H4 (cell line): Measurements from ENCODE around the gene MAGEB16. TPM values are rescaled to one million over a fixed set of nuclear protein-coding genes. Genes with fewer than 3 reads are reported as not detected.

Experiments
- DNase-seq: peaks from one replicate; pipeline ENCODE4 v3.0.0-alpha.2; 2015; ENCODE audit warnings: low spot score
- total RNA-seq: library from RNA; depleted of rRNA; stranded (reverse); fragments of >200 nt; shearing (Covaris generic); gene quantifications from 2 replicates; pipeline ENCODE4 v1.2.3, GENCODE V29; 2014; rRNA removed

The MAGEB16 gene
- total RNA-seq: 0.06 and 0.18 TPM in 2 replicates

DNA sequence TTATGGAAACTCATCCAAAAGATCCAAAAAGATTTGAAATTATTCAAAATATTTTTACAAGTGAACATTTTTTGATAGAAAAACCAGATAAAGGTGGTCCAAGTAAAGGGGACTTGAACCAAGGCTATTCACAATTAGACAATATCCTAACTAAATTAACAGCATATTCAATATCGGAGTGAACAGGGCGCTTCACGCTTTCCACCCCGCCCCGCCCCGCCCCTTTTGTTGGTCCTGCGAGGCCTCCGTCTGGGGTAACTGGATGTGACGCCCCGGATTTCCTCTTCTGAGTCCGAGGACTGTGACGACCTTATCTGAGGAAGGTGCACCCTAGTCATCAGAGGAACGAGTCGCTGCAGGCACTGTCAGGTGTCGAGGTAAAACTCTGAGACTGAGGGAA, at the start of gene MAGEB16:
TSS of gene MAGEB16 (plus strand) at position 301 of the 400 bp plus-strand sequence. CDS start 3,855 bp downstream, outside the sequence.
- no peak for DNase-seq

GRCh38 chrX:35773958-35774564, 24.1 kb upstream of the MAGEB16 start:
- DNase-seq: no peak

DNA sequence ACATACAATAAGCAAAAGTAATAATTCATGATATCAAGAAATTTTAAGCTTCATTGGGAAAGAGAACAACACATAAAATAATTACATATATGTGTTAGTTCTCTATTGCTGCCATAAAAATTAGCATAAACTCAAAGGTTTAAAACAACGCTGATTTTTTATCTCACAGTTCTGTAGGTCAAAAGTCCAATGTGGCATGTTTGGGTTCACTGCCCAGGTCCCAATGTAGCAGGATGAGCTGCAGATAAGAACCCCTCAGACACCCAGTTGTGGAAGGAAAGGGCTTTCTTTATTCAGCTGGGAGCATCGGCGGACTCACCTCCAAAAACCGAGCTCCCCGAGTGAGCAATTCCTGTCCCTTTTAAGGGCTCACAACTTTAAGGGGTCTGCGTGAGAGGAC, 13.1 kb upstream of the MAGEB16 start:
- DNase-seq: no peak

DNA sequence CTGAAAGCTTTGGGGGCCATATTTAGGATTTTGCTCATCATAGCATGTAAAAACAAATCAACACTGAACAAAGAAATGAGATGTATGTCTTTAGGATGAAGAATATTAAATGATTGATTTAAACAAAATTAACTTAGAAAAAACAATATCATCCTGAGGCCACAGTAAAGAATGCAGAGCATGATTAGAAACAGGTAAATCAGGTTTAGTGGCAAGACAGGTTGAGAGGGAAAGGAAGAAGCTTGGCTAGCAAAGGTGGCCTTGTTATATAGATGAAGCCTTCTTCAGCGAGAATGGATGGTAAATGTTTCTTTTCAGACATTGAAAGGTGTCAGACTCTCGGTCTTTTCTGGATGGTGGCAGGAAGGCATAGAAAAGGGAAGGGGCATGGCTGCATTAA, 11.9 kb upstream of the MAGEB16 start:
- DNase-seq: no peak

DNA sequence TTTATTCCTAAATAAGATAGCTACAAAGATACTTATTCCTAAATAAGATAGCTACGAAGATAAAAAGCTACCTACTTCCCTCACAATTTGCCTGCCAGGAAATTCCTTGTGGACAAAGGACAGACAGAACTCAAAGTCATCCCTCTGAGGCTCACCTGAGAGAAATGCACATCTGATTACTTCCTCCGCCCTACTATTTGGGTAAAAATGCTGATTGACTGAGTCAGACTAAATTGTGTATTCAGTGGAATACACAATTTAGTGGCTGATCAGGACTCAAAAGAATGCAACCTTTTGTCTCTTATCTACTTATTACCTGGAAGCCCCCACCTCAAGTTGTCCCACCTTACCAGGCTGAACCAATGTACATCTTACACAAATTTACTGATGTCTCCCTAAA, 10.3 kb upstream of the MAGEB16 start:
- no peak for DNase-seq

DNA sequence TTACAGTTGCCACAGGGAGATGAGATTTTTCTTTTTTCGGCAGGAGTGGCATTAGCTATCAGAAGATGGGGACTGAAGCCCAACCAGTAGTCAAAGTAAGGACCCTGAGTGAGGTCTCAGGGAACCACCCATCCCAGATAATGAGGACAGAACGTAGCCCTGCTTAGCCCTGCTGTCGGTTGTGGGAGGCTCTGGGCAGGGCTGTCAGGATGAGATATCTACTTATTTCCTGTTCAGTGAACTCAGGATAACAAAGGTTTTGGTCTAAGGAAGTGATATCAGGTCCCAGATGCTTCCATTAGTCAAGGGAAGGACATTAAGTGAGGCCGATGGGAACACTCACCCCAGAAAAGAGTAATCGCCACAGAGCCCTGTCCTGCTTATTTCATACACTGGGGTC, 2.3 kb downstream of the MAGEB16 start:
- no peak for DNase-seq

GRCh38 chrX:35809781-35810180, 11.6 kb downstream of the MAGEB16 start:
- no peak for DNase-seq

DNA sequence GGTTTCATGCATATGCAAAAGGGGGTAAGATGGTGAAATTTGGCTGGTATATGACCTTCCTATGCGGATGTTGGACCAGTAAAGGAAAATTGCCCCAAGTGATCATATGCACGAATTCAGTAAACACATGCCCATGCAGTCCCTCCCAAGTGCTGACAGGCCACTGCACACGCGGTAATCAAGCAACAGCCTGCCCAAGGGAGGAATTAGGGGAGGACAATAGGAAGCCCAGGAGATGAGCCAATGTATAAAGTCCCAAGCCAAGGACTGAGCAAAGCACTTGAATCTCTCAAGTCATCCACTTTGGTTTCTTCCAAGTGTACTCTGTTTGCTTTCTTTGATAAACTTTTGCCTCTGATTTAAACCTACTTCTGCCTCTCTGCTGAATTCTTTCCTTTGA, 21.1 kb downstream of the MAGEB16 start:
- no peak for DNase-seq

- no peak for DNase-seq
These were observed 28.4 kb downstream of the MAGEB16 start for GRCh38 chrX:35826503-35826902.

DNA sequence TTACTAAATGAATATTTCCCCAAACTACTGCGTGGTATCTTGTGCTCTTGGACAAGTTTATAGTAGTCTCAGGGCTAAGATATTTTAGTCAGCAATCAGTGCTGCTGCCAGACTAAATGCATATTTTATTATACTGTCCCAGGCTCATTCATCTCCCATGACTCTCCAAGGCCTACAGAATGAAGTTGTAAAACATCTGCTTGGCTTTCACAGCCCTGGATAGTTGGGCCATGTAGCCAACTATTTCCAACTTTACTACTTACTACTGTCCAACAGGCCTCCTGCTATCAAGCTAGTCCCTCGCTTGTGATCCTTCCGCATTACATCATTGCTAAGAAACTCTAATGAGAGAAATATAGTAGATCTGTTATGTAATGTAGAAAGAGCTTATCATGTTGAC, 31.4 kb downstream of the MAGEB16 start:
- no peak for DNase-seq

- peak; percentile 49 for DNase-seq
These were observed 43.7 kb downstream of the MAGEB16 start for GRCh38 chrX:35841872-35842271.

- DNase-seq: peak; percentile 32
These were observed 44.5 kb downstream of the MAGEB16 start for GRCh38 chrX:35842674-35843073.

- DNase-seq: no peak
These were observed 49.6 kb downstream of the MAGEB16 start for GRCh38 chrX:35847736-35848135.

Other genes with a start within 250 kb of the MAGEB16 start
- gene CFAP47, start 121.4 kb downstream of the MAGEB16 start, total RNA-seq: 0.84 and 1.6 TPM in 2 replicates